OCI-LY7 (cell line): Measurements from ENCODE around the gene GTSE1. TPM values are rescaled to one million over a fixed set of nuclear protein-coding genes. Genes with fewer than 3 reads are reported as not detected.

Experiments
- BruUV-seq: library from RNA; stranded (reverse); fragments of 400-500 nt; replicated peaks from 2 replicates; lab custom pipeline; 2021; lab: Mats Ljungman, UMichigan
- CTCF ChIA-PET: fragments of 300-600 bp; sonication (Branson Sonifier 250); formaldehyde crosslinking; loops from one replicate; lab custom pipeline; 2022; ENCODE audit warnings: antibody characterized with exemption; ENCODE audit not compliant: unreplicated experiment; lab: Charles Lee
- POLR2A ChIA-PET: fragments of 300-600 bp; sonication (Branson Sonifier 250); formaldehyde crosslinking; loops from one replicate; lab custom pipeline; 2022; ENCODE audit warnings: antibody characterized with exemption; lab: Charles Lee
- DNase-seq: peaks from one replicate; pipeline ENCODE4 v3.0.0-alpha.2; 2015; ENCODE audit warnings: low spot score
- H2AFZ ChIP-seq: fragments of 200-600 bp; sonication (generic), shearing (Covaris generic); 2 replicates; pipeline ENCODE4 v1.6.1; 2014; ENCODE audit warnings: mild to moderate bottlenecking, antibody characterized with exemption, low read length, moderate library complexity
- H3K27ac ChIP-seq: fragments of 200-600 bp; sonication (generic); 2 replicates; pipeline ENCODE4 v1.5.1; 2014; ENCODE audit warnings: mixed run types, low read depth, mild to moderate bottlenecking, moderate library complexity, low read length, inconsistent platforms; ENCODE audit not compliant: poor library complexity, severe bottlenecking
- H3K36me3 ChIP-seq: fragments of 200-600 bp; sonication (generic); 2 replicates; pipeline ENCODE4 v1.6.1; 2014; ENCODE audit warnings: mild to moderate bottlenecking, antibody characterized with exemption, low read length, moderate library complexity, mixed read lengths; ENCODE audit not compliant: insufficient read depth
- H3K4me1 ChIP-seq: fragments of 200-600 bp; sonication (generic); 2 replicates; pipeline ENCODE4 v1.5.1; 2014; ENCODE audit warnings: mild to moderate bottlenecking, low read length; ENCODE audit not compliant: insufficient read depth, poor library complexity, severe bottlenecking
- H3K4me2 ChIP-seq: fragments of 200-600 bp; sonication (generic); 2 replicates; pipeline ENCODE4 v1.6.1; 2014; ENCODE audit warnings: mild to moderate bottlenecking, low read length
- H3K4me3 ChIP-seq: fragments of 200-600 bp; sonication (generic); 2 replicates; pipeline ENCODE4 v1.5.1; 2014; ENCODE audit warnings: mild to moderate bottlenecking, low read depth, low read length; ENCODE audit not compliant: poor library complexity, severe bottlenecking
- H3K79me2 ChIP-seq: fragments of 200-600 bp; sonication (generic); 2 replicates; pipeline ENCODE4 v1.6.1; 2016; ENCODE audit warnings: low read depth, mild to moderate bottlenecking, low read length, moderate library complexity, mixed read lengths; ENCODE audit not compliant: insufficient read depth
- H3K9me2 ChIP-seq: fragments of 200-600 bp; sonication (generic); 2 replicates; pipeline ENCODE4 v1.6.1; 2016; ENCODE audit warnings: mild to moderate bottlenecking, low read length, mixed read lengths; ENCODE audit not compliant: insufficient read depth
- H3K9me3 ChIP-seq: fragments of 200-600 bp; sonication (generic); 2 replicates; pipeline ENCODE4 v1.6.1; 2014; ENCODE audit warnings: mild to moderate bottlenecking, mixed run types, low read length, mixed read lengths
- H4K20me1 ChIP-seq: fragments of 200-600 bp; sonication (generic); 2 replicates; pipeline ENCODE4 v1.6.1; 2014; ENCODE audit warnings: mild to moderate bottlenecking, antibody characterized with exemption, low read length, moderate library complexity, mixed read lengths; ENCODE audit not compliant: insufficient read depth
- EZH2phosphoT487 ChIP-seq: fragments of 200-600 bp; sonication (generic); IDR thresholded peaks from 2 replicates; pipeline ENCODE4 v1.6.1; 2018; ENCODE audit warnings: low read depth, borderline replicate concordance, mild to moderate bottlenecking, mixed run types, antibody characterized with exemption, low read length, moderate library complexity, mixed read lengths
- intact Hi-C: fragments of 100-400 bp; cut with micrococcal nuclease; formaldehyde crosslinking; loops from one replicate; pipeline ENCODE4 v1.10.0; 2022; ENCODE audit not compliant: unreplicated experiment
- total RNA-seq, 2 experiments: library from RNA; depleted of rRNA in 1 of 2; stranded (reverse); fragments of >200 nt in 1 of 2; shearing (Covaris generic) in 1 of 2; gene quantifications; 2 replicates each; pipeline ENCODE4 v1.2.3, GENCODE V29; 2014 to 2022
- TF ChIP-seq, protein P1 (sequence below): fragments of 200-600 bp; sonication (generic); conservative IDR thresholded peaks from 2 replicates; pipeline ENCODE4 v1.5.1; 2014; ENCODE audit warnings: mild to moderate bottlenecking, antibody characterized with exemption, low read length, moderate library complexity, mixed read lengths

The GTSE1 gene
- total RNA-seq, 2 experiments from 2014 or later: 54.7 to 109 TPM

DNA sequence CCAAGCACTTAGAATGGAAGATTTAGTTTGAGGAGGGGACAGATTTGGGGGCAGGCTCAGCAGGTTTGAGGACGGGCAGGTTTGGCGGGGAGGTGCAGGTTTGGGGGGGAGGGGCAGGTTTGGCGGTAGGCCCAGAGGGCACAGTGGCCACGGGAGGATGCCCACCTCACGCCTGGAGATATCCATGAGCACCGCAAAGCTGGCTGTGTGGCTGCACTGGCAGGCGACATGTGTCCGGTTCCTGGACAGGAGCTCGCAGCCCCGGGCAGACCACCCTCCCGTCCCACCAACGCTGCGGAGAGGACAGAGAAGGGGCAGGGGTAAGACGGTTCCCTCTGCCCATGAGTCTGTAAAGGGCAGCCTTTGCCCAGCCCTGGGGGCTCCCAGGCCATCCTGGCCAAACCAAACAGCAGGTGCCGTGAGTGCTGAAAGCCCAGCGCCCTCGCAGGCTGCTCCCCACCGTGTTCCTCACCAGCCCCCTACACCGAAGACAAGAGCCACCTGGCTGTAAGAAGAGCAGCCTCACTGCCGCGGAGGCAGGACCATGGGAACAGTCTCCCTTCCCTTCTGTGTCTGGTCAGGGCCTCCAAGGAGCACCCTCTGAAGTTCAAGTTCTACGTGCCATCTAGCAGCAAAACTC lies 81.9 kb downstream of the GTSE1 start:
- CTCF ChIA-PET: no interaction called here
- no TSS peak for BruUV-seq
- POLR2A ChIA-PET: no interaction called here

DNA sequence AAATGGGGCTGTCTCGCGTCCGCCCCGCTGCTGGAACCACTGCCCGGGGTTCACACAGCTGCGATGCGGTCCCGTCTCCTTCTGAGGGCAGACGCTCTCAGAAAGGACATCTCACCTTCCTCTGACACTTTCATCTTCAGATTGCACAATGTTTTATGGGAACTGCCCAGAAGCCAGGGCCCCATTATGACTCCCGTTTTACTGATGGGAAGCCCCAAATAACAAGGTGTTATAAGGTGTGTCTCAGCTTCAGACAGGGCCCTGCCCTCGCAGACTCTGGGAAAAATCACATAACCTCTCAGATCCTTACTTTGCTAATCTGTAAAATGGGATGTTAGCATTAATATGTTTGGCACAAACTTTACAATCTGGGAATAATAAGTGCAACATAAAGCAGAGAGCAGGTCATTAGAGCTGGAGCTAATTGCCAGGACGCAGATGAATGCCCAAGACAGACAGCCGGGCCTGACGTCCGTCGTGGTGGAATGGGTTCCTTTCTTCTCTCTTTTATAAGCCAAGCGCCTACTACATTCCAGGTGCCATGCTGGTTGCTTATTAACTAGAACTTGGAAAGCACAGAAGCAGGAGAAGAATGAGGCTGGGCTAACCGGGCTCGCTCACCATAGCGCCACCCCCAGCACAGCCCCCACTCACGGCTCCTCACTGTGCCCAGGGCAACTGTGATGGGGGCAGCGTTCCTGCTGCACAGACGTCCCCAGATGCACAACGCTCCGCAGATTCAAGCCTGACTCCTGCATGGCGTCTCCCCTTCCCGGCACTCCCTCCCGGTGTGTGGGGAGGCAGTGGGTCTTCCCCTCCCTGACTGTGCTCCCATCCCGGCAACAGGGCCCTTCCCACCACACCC lies 82.6 kb downstream of the GTSE1 start:
- Histone ChIP-seq H3K36me3 (no peaks in the 10 kb centered on the region), H3K79me2 (no peaks in the 10 kb centered on the region), H4K20me1 (no peaks in the 10 kb centered on the region), H3K9me2 (no peaks in the 10 kb centered on the region), H3K9me3 (no peaks in the 10 kb centered on the region), H3K4me3 (no peak overlapping the region), H3K27ac (no peak overlapping the region), H3K4me2 (no peak overlapping the region), H2AFZ (no peak overlapping the region), H3K4me1 (no peaks in the 10 kb centered on the region)
- no peak for DNase-seq
- BruUV-seq: no TSS peak
- POLR2A ChIA-PET: no interaction called here
- CTCF ChIA-PET: no interaction called here
- no peak for TF ChIP-seq EZH2phosphoT487
- TF ChIP-seq, protein P1, sequence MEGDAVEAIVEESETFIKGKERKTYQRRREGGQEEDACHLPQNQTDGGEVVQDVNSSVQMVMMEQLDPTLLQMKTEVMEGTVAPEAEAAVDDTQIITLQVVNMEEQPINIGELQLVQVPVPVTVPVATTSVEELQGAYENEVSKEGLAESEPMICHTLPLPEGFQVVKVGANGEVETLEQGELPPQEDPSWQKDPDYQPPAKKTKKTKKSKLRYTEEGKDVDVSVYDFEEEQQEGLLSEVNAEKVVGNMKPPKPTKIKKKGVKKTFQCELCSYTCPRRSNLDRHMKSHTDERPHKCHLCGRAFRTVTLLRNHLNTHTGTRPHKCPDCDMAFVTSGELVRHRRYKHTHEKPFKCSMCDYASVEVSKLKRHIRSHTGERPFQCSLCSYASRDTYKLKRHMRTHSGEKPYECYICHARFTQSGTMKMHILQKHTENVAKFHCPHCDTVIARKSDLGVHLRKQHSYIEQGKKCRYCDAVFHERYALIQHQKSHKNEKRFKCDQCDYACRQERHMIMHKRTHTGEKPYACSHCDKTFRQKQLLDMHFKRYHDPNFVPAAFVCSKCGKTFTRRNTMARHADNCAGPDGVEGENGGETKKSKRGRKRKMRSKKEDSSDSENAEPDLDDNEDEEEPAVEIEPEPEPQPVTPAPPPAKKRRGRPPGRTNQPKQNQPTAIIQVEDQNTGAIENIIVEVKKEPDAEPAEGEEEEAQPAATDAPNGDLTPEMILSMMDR: no peak
- intact Hi-C loops: no loop called here

More for the DNA sequence above, 81.9 kb downstream of the GTSE1 start:
- Histone ChIP-seq H3K27ac (no peak overlapping the region), H3K9me2 (no peaks in the 10 kb centered on the region), H4K20me1 (no peaks in the 10 kb centered on the region), H3K4me1 (no peaks in the 10 kb centered on the region), H3K36me3 (no peaks in the 10 kb centered on the region), H3K79me2 (no peaks in the 10 kb centered on the region), H2AFZ (no peak overlapping the region), H3K4me3 (no peak overlapping the region), H3K4me2 (no peak overlapping the region), H3K9me3 (no peaks in the 10 kb centered on the region)
- intact Hi-C loops: no loop called here
- no peak for DNase-seq
- TF ChIP-seq, protein P1: no peak
- no peak for TF ChIP-seq EZH2phosphoT487

DNA sequence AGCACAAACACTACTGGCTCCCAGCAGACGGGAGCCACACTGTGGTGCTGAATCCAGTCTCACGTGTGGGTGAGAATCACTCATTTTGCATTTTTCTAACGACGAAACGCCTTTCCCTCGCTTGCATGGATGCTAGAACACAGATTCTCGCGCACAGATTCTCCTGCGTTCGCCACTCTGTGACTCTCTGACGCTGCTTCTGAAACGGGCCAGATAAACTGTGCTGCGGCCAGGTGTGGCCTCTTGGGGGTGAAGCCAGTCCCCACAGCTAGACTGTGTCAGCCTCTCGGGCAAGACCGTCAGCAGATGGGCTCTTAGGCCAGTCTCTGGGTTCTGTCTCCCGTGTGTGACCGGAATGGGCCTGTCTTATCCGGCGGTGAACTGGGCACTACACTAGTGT lies 83.4 kb downstream of the GTSE1 start:
- intact Hi-C loops: no loop called here
- no peak for TF ChIP-seq EZH2phosphoT487
- TF ChIP-seq, protein P1: no peak
- Histone ChIP-seq H3K4me1 (no peaks in the 10 kb centered on the region), H3K79me2 (no peaks in the 10 kb centered on the region), H3K27ac (no peak overlapping the region), H3K9me3 (no peaks in the 10 kb centered on the region), H3K4me2 (no peak overlapping the region), H3K36me3 (no peaks in the 10 kb centered on the region), H3K4me3 (no peak overlapping the region), H4K20me1 (no peaks in the 10 kb centered on the region), H3K9me2 (no peaks in the 10 kb centered on the region), H2AFZ (no peak overlapping the region)
- CTCF ChIA-PET: no interaction called here
- no TSS peak for BruUV-seq
- no peak for DNase-seq
- POLR2A ChIA-PET: no interaction called here
